Activated CD8-positive, alpha-beta memory T cell treated with anti-CD3 and anti-CD28 coated beads for 24 hours (primary cell): ENCODE measurements around the gene GPX1.
"Not testable (repeated sequence)": the region's sequence is repeated elsewhere in the genome, so short reads cannot be mapped to it uniquely, and the experiment has no call there.

Experiments
- DNase-seq: peaks from one replicate; pipeline ENCODE4 v3.0.0-alpha.2; 2020

The GPX1 gene

GRCh38 chr3:49357443-49358216 is 523 bp downstream of the GPX1 start:
- peak; percentile 83 for DNase-seq

GRCh38 chr3:49357095-49357442 is 1.1 kb downstream of the GPX1 start:
- DNase-seq = not testable (repeated sequence)

- no peak for DNase-seq
These were observed 5.2 kb downstream of the GPX1 start for GRCh38 chr3:49352890-49353421.

- DNase-seq = no peak
These were observed 5.9 kb downstream of the GPX1 start for GRCh38 chr3:49352281-49352680.

GRCh38 chr3:49351521-49352011 is 6.6 kb downstream of the GPX1 start:
- no peak for DNase-seq

GRCh38 chr3:49349348-49350114 is 8.6 kb downstream of the GPX1 start:
- DNase-seq = no peak

- DNase-seq = not testable (repeated sequence)
These were observed 9.8 kb downstream of the GPX1 start for GRCh38 chr3:49348361-49348760.

GRCh38 chr3:49346797-49347251 is 11.3 kb downstream of the GPX1 start:
- DNase-seq = no peak

- DNase-seq = no peak
These were observed 15.0 kb downstream of the GPX1 start for GRCh38 chr3:49343163-49343562.

- DNase-seq = no peak
These were observed 16.2 kb downstream of the GPX1 start for GRCh38 chr3:49341996-49342395.

- peak; percentile 95 for DNase-seq
These were observed 18.0 kb downstream of the GPX1 start, which contains the start of gene USP4 for GRCh38 chr3:49339941-49340800. Gene USP4, minus strand, starts transcription at chr3:49340053. Its CDS starts 29 bp downstream, at chr3:49340024.

GRCh38 chr3:49339581-49339940 is 18.6 kb downstream of the GPX1 start:
- DNase-seq = no peak

- DNase-seq = no peak
These were observed 24.1 kb downstream of the GPX1 start for GRCh38 chr3:49333916-49334633.

- DNase-seq = no peak
These were observed 25.1 kb downstream of the GPX1 start for GRCh38 chr3:49333091-49333490.

GRCh38 chr3:49329186-49329585 is 29.0 kb downstream of the GPX1 start:
- DNase-seq = no peak

GRCh38 chr3:49328350-49328749 is 29.8 kb downstream of the GPX1 start:
- DNase-seq = not testable (repeated sequence)

GRCh38 chr3:49327485-49327884 is 30.7 kb downstream of the GPX1 start:
- DNase-seq = no peak

GRCh38 chr3:49324768-49325167 is 33.4 kb downstream of the GPX1 start:
- DNase-seq = no peak

- DNase-seq = no peak
These were observed 41.3 kb downstream of the GPX1 start for GRCh38 chr3:49316696-49317457.

- no peak for DNase-seq
These were observed 44.1 kb downstream of the GPX1 start for GRCh38 chr3:49313896-49314688.
